ENCODE results near the gene MEGF8.

Gene MEGF8

DNA sequence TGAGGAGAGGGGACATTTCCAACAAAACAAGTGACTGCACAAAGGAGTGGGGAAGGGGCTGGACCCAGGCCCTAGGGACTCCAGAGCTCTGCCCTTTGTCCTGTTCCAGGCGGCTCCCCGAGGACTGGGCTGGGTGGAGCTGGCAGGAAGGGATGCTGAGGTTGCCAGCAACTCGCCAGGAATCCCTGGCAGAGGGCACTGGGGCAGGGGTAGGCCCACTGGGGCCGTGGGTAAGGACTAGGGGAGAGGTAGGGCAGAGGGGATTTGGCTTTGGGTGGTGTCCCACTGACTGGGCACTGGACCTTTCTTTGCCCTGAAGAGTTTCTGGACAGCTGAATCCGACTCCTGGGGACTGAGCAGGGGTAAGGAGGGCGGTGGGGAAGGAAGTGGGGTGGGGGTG is 93.9 kb downstream of the MEGF8 start:
- TF ChIP-seq, protein P1, sequence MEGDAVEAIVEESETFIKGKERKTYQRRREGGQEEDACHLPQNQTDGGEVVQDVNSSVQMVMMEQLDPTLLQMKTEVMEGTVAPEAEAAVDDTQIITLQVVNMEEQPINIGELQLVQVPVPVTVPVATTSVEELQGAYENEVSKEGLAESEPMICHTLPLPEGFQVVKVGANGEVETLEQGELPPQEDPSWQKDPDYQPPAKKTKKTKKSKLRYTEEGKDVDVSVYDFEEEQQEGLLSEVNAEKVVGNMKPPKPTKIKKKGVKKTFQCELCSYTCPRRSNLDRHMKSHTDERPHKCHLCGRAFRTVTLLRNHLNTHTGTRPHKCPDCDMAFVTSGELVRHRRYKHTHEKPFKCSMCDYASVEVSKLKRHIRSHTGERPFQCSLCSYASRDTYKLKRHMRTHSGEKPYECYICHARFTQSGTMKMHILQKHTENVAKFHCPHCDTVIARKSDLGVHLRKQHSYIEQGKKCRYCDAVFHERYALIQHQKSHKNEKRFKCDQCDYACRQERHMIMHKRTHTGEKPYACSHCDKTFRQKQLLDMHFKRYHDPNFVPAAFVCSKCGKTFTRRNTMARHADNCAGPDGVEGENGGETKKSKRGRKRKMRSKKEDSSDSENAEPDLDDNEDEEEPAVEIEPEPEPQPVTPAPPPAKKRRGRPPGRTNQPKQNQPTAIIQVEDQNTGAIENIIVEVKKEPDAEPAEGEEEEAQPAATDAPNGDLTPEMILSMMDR (IDR thresholded peaks at IDR 0.05), result no peak

DNA sequence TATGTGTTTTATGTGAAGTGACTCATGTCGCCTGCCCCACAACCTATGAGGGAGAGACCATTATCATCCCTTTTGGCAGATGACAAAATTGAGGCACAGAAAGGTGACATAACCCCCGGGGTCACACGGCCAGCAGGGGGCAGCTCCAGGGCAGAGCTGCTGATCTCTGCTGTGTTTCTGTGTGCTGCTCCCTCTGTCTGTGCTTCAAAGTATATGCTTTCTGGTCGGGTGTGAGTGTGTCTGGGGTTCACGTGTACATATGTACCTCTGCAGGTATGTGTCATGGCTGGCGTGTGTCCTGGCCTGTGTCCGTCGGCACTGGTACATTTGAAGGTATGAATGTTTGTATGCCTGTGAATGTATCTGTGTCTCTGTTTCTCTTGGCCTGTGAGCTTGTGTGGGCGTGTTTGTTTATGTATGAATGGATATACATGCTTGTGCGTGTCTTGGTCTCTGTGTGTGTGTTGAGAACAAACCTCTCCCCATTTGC is 94.7 kb downstream of the MEGF8 start:
- TF ChIP-seq, protein P1 (IDR thresholded peaks at IDR 0.05), result peak; percentile 63

DNA sequence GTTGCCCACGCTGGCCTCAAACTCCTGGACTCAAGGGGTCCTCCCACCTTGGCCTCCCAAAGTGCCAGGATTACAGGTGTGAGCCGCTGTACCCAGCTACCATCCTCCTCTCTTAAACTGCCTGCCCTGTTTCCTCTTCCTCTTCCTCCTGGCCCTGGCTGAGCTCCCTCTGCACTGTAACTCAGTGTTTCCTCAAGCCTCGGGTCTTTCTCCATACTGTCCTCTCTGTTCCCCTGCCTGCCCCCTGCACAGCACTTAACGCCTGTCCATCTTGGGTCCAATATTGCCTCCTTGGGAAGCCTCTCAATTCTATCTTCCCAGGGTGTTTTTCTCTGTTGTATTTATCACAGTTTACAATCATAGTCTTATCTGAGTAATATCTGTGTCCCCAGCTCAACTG is 95.7 kb downstream of the MEGF8 start:
- TF ChIP-seq, protein P1 (IDR thresholded peaks at IDR 0.05), result no peak

DNA sequence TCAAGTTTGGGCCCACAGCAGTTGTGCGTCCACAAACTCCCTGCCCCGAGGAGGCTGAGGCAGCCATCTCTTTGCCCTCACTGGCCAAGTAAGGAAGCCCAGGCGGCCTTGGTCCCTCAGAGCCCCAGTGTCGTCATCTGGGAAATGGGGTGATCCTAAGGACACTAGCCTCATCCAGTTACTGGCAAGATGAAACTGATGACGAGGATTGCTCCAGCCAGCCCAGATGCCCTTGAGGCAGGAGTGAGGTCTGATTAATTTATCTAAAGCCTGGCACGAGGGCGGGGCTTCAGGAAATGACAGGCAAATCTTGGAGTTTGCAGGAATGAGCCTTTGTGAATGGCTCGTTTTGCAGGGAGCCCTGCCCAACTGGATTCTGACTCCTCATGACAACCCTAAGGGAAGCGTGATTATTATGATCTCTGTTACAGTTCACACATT is 96.2 kb downstream of the MEGF8 start:
- TF ChIP-seq, protein P1 (IDR thresholded peaks at IDR 0.05), result no peak

DNA sequence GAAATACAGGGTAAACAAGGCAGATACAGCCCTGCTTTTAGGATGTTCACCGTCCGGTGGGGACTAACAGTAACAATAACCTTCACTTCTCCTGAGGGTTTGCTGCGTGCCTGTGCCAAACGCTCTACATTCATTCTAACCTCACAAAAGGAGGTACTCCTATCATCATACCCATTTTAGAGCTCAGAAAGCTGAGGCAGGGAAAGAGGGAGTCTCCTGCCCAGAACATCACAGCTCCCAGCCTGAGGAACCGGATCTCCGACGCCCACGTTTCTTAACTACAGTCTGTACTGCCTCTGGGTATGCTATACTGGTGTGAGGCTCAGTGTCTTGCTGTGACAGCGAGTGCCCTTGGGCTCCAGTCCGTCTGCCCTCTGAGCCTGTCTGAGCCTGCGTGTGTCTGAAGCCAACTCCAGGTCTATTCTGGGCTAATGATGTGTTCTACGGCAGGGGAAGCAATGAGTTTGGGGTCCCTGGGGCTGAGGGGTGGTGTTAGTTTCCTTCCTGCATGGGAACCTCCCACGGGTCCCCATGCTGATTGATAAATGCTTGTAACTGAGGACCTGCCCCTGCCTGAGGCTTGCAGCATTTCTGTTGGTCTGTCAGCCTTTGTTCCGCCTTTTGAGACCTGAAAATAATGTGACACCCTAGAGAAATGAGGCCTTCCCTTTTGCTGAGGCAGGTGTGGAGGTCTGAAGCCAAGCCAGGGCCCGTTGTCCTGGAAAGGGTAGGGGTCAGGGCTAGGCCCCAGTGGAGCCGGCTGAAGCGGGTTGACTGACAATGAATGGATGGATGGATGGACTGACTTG is 96.9 kb downstream of the MEGF8 start:
- TF ChIP-seq, protein P1 (IDR thresholded peaks at IDR 0.05), result no peak

DNA sequence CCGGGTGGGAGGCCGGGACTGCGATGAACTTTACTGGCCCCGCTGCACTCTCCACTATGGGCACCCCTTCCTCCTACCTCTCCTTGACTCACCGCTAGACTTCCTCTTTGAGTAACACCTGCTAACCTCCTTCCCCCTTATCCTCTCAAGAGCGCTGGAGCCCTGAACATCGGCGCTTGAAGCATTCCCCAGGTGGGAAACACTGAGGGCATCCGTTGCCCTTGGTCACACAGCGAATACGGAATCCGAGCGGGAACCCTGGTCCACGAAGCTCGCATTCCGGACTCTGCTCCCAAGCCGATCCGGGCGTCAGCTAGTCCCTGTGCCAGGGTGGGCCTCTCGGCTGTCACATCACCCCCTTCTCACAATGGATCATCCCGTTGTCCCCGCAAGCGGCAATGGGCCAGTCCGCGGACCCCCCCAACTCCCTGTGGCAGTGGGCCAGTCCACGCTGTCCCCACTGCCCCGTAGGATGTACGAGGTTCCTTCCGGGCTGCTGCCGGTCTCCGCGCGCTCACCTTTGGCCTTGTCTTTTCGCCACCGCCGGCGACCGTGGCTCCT is 97.5 kb downstream of the MEGF8 start:
- TF ChIP-seq, protein P1 (IDR thresholded peaks at IDR 0.05), result no peak

DNA sequence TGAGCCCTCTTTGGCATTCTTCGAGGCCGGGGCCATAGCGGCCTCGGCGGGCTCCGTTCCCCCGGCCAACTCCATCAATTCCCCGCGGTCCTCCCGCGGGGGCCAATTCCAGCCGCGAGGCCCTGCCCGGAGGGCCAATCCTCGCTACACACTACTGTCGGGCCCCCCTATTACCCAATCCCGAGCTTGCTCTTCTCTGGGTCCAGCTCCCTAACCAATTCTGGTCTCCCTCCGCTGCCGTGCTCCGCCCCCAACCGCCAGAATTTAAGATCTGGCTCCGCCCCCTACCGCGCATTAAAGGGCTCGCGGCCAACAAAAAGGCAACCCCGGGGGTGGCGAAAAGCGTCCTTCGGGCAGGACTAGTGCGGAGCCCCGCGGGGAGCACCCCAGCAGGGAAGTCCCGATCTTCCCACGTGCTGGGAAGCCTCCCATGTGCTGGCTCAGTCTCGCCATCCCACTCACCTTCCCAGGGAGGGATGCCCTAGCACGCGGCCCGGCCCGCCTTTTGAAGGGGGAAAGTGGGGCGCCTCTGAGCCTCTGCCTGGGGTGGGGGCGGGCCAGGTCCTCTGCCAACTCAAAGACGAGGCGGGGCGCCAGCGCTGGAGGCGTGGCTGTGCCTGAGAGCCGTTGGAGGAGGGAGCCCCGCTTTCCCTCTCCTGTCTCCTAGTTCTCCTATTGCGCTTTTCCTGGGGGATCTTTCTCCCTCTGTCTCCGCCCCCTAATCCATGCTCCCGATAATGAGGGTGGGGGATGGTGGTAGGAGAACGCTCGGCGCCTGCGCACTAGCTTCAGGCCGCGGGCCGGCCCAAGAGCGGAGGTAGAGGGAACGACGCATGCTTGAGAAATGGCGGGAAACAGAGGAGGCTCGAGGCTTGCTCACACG is 98.3 kb downstream of the MEGF8 start:
- TF ChIP-seq, protein P1 (IDR thresholded peaks at IDR 0.05), result no peak

Data from LNCAP (cell line).